HEK293 (cell line): ENCODE results near the gene UROC1.

ENCODE experiments used
- CTCF ChIA-PET: fragments of 350-600 bp; formaldehyde crosslinking; extraction: SDS; loops from one replicate; lab custom pipeline; 2021; ENCODE audit warnings: antibody characterized with exemption; lab: Yijun Ruan, JAX
- POLR2A ChIA-PET: fragments of 300-600 bp; formaldehyde crosslinking; extraction: SDS; loops from one replicate; lab custom pipeline; 2020; ENCODE audit warnings: antibody characterized with exemption, inconsistent platforms; lab: Yijun Ruan, JAX
- H3K27ac ChIP-seq: fragments of 200-500 bp; sonication (Bioruptor generic); 2 replicates; pipeline ENCODE4 v1.5.1; 2014; ENCODE audit warnings: low read depth, low read length, control low read depth, inconsistent platforms; ENCODE audit errors: extremely low read depth
- H3K36me3 ChIP-seq, 2 experiments: fragments of 200-500 bp in 1 of 2; sonication (Bioruptor generic) in 1 of 2; 1 replicate in 1 of 2; 2 replicates in 1 of 2; pipeline ENCODE4 v1.5.1; 2014 to 2017; ENCODE audit warnings: inconsistent platforms in 2 of 2, low read length in 2 of 2; ENCODE audit not compliant: control insufficient read depth in 2 of 2, insufficient read depth in 1 of 2
- H3K4me1 ChIP-seq: fragments of 200-500 bp; sonication (Bioruptor generic); 2 replicates; pipeline ENCODE4 v1.5.1; 2014; ENCODE audit warnings: mild to moderate bottlenecking, low read length, inconsistent platforms; ENCODE audit not compliant: control insufficient read depth, insufficient read depth
- H3K4me3 ChIP-seq: 2 replicates; pipeline ENCODE4 v1.5.1; 2011; ENCODE audit warnings: low read depth, mild to moderate bottlenecking, control low read depth, low read length, moderate library complexity
- H3K9me3 ChIP-seq: fragments of 200-500 bp; sonication (Bioruptor generic); 2 replicates; pipeline ENCODE4 v1.5.1; 2014; ENCODE audit warnings: low read depth, low read length, inconsistent platforms; ENCODE audit not compliant: control insufficient read depth, insufficient read depth
- ATF2 ChIP-seq: fragments of 450-650 bp; formaldehyde crosslinking; IDR thresholded peaks from 2 replicates; pipeline ENCODE4 v1.5.1; 2016; ENCODE audit warnings: missing biosample characterization, missing genetic modification characterization, low read depth
- CTCF ChIP-seq: fragments of 450-650 bp; formaldehyde crosslinking; IDR thresholded peaks from 2 replicates; pipeline ENCODE4 v1.5.1; 2016; ENCODE audit warnings: missing biosample characterization, missing genetic modification characterization
- GLI2 ChIP-seq: fragments of 450-650 bp; formaldehyde crosslinking; IDR thresholded peaks from 2 replicates; pipeline ENCODE4; 2017; ENCODE audit warnings: missing biosample characterization, missing genetic modification characterization, low read depth, borderline replicate concordance
- GLIS2 ChIP-seq: fragments of 450-650 bp; formaldehyde crosslinking; IDR thresholded peaks from 2 replicates; pipeline ENCODE4 v1.5.1; 2016; ENCODE audit warnings: missing biosample characterization, missing genetic modification characterization
- HOXD13 ChIP-seq: sonication (generic); formaldehyde crosslinking; IDR thresholded peaks from 2 replicates; pipeline ENCODE4 v1.8.0; 2022; ENCODE audit warnings: missing genetic modification reagents, borderline replicate concordance
- KLF8 ChIP-seq: fragments of 450-650 bp; formaldehyde crosslinking; IDR thresholded peaks from 2 replicates; pipeline ENCODE4 v1.5.1; 2016; ENCODE audit warnings: missing biosample characterization, missing genetic modification characterization
- RBAK ChIP-seq: fragments of 450-650 bp; formaldehyde crosslinking; IDR thresholded peaks from 2 replicates; pipeline ENCODE4 v1.5.1; 2016; ENCODE audit warnings: missing biosample characterization, missing genetic modification characterization
- SP3 ChIP-seq: fragments of 450-650 bp; formaldehyde crosslinking; IDR thresholded peaks from 2 replicates; pipeline ENCODE4 v1.5.1; 2016; ENCODE audit warnings: missing biosample characterization, missing genetic modification characterization
- SP7 ChIP-seq: fragments of 450-650 bp; formaldehyde crosslinking; IDR thresholded peaks from 2 replicates; pipeline ENCODE4 v1.5.1; 2016; ENCODE audit warnings: missing biosample characterization, missing genetic modification characterization
- YY2 ChIP-seq: fragments of 450-650 bp; formaldehyde crosslinking; IDR thresholded peaks from 2 replicates; pipeline ENCODE4 v1.5.1; 2016; ENCODE audit warnings: missing biosample characterization, missing genetic modification characterization
- ZBTB6 ChIP-seq: fragments of 450-650 bp; formaldehyde crosslinking; IDR thresholded peaks from 2 replicates; pipeline ENCODE4 v1.5.1; 2017; ENCODE audit warnings: missing biosample characterization, missing genetic modification characterization
- ZFHX2 ChIP-seq: fragments of 450-650 bp; formaldehyde crosslinking; conservative IDR thresholded peaks from 2 replicates; pipeline ENCODE4 v1.5.1; 2016; ENCODE audit warnings: missing biosample characterization, missing genetic modification characterization
- ZIC2 ChIP-seq: fragments of 450-650 bp; formaldehyde crosslinking; IDR thresholded peaks from 2 replicates; pipeline ENCODE4 v1.5.1; 2016; ENCODE audit warnings: missing biosample characterization, missing genetic modification characterization
- ZNF16 ChIP-seq: fragments of 450-650 bp; formaldehyde crosslinking; IDR thresholded peaks from 2 replicates; pipeline ENCODE4 v1.5.1; 2016; ENCODE audit warnings: low read depth, missing biosample characterization, missing genetic modification characterization
- ZNF266 ChIP-seq: fragments of 450-650 bp; formaldehyde crosslinking; IDR thresholded peaks from 2 replicates; pipeline ENCODE4 v1.5.1; 2016; ENCODE audit warnings: missing biosample characterization, missing genetic modification characterization, low read depth
- ZNF335 ChIP-seq: fragments of 450-650 bp; formaldehyde crosslinking; conservative IDR thresholded peaks from 2 replicates; pipeline ENCODE4 v1.5.1; 2016; ENCODE audit warnings: missing biosample characterization, missing genetic modification characterization
- ZNF362 ChIP-seq: fragments of 450-650 bp; formaldehyde crosslinking; IDR thresholded peaks from 2 replicates; pipeline ENCODE4 v1.5.1; 2016; ENCODE audit warnings: missing biosample characterization, missing genetic modification characterization
- ZNF391 ChIP-seq: fragments of 450-650 bp; formaldehyde crosslinking; IDR thresholded peaks from 2 replicates; pipeline ENCODE4 v1.5.1; 2016; ENCODE audit warnings: low read depth, missing biosample characterization, missing genetic modification characterization, borderline replicate concordance
- ZNF394 ChIP-seq: fragments of 450-650 bp; formaldehyde crosslinking; IDR thresholded peaks from 2 replicates; pipeline ENCODE4 v1.5.1; 2016; ENCODE audit warnings: missing biosample characterization, missing genetic modification characterization, mild to moderate bottlenecking, moderate library complexity, borderline replicate concordance
- ZNF530 ChIP-seq: fragments of 450-650 bp; formaldehyde crosslinking; IDR thresholded peaks from 2 replicates; pipeline ENCODE4 v1.5.1; 2016; ENCODE audit warnings: low read depth, missing biosample characterization, missing genetic modification characterization
- ZNF544 ChIP-seq: fragments of 450-650 bp; formaldehyde crosslinking; IDR thresholded peaks from 2 replicates; pipeline ENCODE4 v1.5.0; 2017; ENCODE audit warnings: missing biosample characterization, missing genetic modification characterization
- ZNF571 ChIP-seq: fragments of 450-650 bp; formaldehyde crosslinking; IDR thresholded peaks from 2 replicates; pipeline ENCODE4 v1.5.0; 2017; ENCODE audit warnings: missing biosample characterization, missing genetic modification characterization
- ZNF600 ChIP-seq: fragments of 450-650 bp; formaldehyde crosslinking; IDR thresholded peaks from 2 replicates; pipeline ENCODE4 v1.5.1; 2016; ENCODE audit warnings: missing biosample characterization, missing genetic modification characterization
- ZNF629 ChIP-seq: fragments of 450-650 bp; formaldehyde crosslinking; IDR thresholded peaks from 2 replicates; pipeline ENCODE4 v1.5.1; 2017; ENCODE audit warnings: missing biosample characterization, missing genetic modification characterization
- ZNF776 ChIP-seq: fragments of 450-650 bp; formaldehyde crosslinking; IDR thresholded peaks from 2 replicates; pipeline ENCODE4 v1.5.0; 2017; ENCODE audit warnings: missing biosample characterization, missing genetic modification characterization, borderline replicate concordance
- ZSCAN23 ChIP-seq: fragments of 450-650 bp; formaldehyde crosslinking; IDR thresholded peaks from 2 replicates; pipeline ENCODE4 v1.5.1; 2016; ENCODE audit warnings: missing biosample characterization, missing genetic modification characterization
- TF ChIP-seq, protein P1 (sequence below): fragments of 450-650 bp; formaldehyde crosslinking; IDR thresholded peaks from 2 replicates; pipeline ENCODE4 v1.5.1; 2016; ENCODE audit warnings: missing biosample characterization, missing genetic modification characterization
- TF ChIP-seq, protein P2 (sequence below): fragments of 450-650 bp; formaldehyde crosslinking; IDR thresholded peaks from 2 replicates; pipeline ENCODE4 v1.5.1; 2017; ENCODE audit warnings: missing biosample characterization, missing genetic modification characterization

Gene UROC1

GRCh38 chr3:126472277-126473006 is 45.1 kb downstream of the UROC1 start (continued):
- TF ChIP-seq ZNF335 (tag by site-specific recombination) (peak; percentile 52), ZNF776 (no peak), ZNF362 (tag by site-specific recombination) (no peak), GLI2 (tag by site-specific recombination) (no peak), ZNF266 (tag by site-specific recombination) (no peak), ZSCAN23 (no peak), YY2 (tag by site-specific recombination) (no peak)
- TF ChIP-seq, all 188 proteins: peak for 32

- H3K4me3 ChIP-seq: no peak overlapping the region
- H3K36me3 ChIP-seq: peaks cover 8 to 77% of the 10 kb centered on the region in 2 experiments; a peak in 2 of 3 replicates
- peaks cover 8% of the 10 kb centered on the region; the same call in 1 of the 2 replicates for H3K4me1 ChIP-seq
- H3K9me3 ChIP-seq: no peaks in the 10 kb centered on the region
- ChIA-PET CTCF (no interaction called here), POLR2A (no interaction called here)
- H3K27ac ChIP-seq: no peak overlapping the region
- no peak for TF ChIP-seq ZNF530 (tag by site-specific recombination)
- no peak for TF ChIP-seq RBAK
- TF ChIP-seq ZNF544: no peak
- 0 out of 2 replicates have a peak, but pooled peaks have one; percentile 29 for TF ChIP-seq ZNF629 (tag by site-specific recombination)
- peak; percentile 63 for TF ChIP-seq ZFHX2 (tag by site-specific recombination)
- TF ChIP-seq ZNF571 (tag by site-specific recombination): no peak
- no peak for TF ChIP-seq ZNF394 (tag by site-specific recombination)
- peak; percentile 18; the same call in 1 of the 2 replicates for TF ChIP-seq GLIS2 (tag by site-specific recombination)
- no peak for TF ChIP-seq ZNF391 (tag by site-specific recombination)
- TF ChIP-seq, protein P1, sequence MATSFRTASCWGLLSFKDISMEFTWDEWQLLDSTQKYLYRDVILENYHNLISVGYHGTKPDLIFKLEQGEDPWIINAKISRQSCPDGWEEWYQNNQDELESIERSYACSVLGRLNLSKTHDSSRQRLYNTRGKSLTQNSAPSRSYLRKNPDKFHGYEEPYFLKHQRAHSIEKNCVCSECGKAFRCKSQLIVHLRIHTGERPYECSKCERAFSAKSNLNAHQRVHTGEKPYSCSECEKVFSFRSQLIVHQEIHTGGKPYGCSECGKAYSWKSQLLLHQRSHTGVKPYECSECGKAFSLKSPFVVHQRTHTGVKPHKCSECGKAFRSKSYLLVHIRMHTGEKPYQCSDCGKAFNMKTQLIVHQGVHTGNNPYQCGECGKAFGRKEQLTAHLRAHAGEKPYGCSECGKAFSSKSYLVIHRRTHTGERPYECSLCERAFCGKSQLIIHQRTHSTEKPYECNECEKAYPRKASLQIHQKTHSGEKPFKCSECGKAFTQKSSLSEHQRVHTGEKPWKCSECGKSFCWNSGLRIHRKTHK (tag by site-specific recombination): no peak
- TF ChIP-seq, protein P2, sequence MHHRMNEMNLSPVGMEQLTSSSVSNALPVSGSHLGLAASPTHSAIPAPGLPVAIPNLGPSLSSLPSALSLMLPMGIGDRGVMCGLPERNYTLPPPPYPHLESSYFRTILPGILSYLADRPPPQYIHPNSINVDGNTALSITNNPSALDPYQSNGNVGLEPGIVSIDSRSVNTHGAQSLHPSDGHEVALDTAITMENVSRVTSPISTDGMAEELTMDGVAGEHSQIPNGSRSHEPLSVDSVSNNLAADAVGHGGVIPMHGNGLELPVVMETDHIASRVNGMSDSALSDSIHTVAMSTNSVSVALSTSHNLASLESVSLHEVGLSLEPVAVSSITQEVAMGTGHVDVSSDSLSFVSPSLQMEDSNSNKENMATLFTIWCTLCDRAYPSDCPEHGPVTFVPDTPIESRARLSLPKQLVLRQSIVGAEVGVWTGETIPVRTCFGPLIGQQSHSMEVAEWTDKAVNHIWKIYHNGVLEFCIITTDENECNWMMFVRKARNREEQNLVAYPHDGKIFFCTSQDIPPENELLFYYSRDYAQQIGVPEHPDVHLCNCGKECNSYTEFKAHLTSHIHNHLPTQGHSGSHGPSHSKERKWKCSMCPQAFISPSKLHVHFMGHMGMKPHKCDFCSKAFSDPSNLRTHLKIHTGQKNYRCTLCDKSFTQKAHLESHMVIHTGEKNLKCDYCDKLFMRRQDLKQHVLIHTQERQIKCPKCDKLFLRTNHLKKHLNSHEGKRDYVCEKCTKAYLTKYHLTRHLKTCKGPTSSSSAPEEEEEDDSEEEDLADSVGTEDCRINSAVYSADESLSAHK (tag by site-specific recombination): no peak
- peak; percentile 79 for TF ChIP-seq ATF2 (tag by site-specific recombination)
- no peak for TF ChIP-seq SP3 (tag by site-specific recombination)
- TF ChIP-seq ZNF16 (tag by site-specific recombination): no peak
- TF ChIP-seq ZIC2 (tag by site-specific recombination): no peak
- TF ChIP-seq SP7: 0 out of 2 replicates have a peak, but pooled peaks have one; percentile 28
- no peak for TF ChIP-seq ZBTB6 (tag by site-specific recombination)
- no peak for TF ChIP-seq KLF8 (tag by site-specific recombination)
- no peak for TF ChIP-seq CTCF (tag by site-specific recombination)
- no peak for TF ChIP-seq HOXD13 (CRISPR knock-in tag)
- TF ChIP-seq ZNF600 (tag by site-specific recombination): no peak
Measured at GRCh38 chr3:126469479-126469878, 48.1 kb downstream of the UROC1 start.
